GM19395 (cell line): Measurements from ENCODE around the gene HEXD.
"Not testable (repeated sequence)": the region's sequence is repeated elsewhere in the genome, so short reads cannot be mapped to it uniquely, and the experiment has no call there.

Experiments
- ATAC-seq: cut with Tn5 transposase; IDR thresholded peaks from one replicate; pipeline ENCODE4 v1.9.1; 2021; ENCODE audit warnings: mild to moderate bottlenecking, moderate library complexity; ENCODE audit not compliant: unreplicated experiment

Gene HEXD

DNA sequence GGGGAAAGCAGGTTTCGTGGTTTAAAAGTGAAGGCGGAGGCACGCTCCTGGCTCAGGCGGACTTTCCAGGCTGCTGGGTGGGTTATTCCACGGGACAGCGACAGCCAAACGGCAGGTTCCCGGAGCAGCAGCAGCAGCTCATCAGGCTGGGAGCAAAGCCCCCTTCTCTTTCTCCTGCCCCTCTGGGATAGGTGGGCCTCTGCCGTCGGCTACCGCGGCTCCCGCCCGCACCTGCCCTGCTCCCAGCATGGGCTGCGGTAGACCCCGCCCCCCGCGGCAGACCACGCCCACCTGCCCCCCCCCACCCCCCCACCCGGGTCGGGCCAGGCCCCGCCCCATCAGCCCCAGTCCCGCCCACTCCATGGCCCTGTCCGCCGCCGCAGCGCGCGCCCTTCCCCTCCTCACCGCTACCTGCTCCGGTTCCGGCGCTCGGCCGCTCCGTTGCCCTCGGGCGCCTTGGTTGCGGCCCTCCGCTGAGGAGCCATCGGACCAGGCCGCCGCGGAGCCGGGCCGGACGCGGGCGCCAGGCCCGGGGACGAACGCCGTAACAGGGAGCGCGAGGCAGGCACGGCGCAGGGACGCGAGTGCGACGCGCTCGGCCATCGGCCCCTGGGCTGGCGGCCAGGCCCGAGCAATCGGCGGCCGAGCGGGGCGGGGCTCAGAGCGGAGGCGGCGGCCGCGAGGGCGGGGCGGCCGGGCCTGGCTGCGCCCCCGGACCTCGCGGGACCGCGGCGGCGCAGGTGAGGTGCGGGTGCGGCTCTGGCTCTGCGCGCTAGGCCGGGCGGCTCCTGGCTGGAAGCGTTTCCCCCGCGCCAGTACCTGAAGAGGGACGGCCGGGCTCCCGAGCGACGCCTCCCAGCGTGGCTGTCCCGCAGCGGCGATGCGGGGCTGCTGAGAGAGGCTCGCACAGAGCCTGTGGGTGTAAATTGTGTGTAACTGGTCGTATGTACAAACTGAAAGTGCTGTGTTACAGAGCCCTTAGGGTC is at the start of gene HEXD, which contains the start of gene OGFOD3:
TSS of gene HEXD (plus strand) at position 347 of the 986 bp plus-strand sequence. CDS start 1,453 bp downstream, outside the sequence.
TSS of gene OGFOD3 (minus strand) at position 586 of the 986 bp plus-strand sequence. CDS start at position 485, 101 bp downstream.
- ATAC-seq, result peak; percentile 76

- no peak for ATAC-seq
Measured at GRCh38 chr17:82369211-82369610, 48.9 kb upstream of the HEXD start.

- ATAC-seq, result peak; percentile 57
Measured at GRCh38 chr17:82370471-82371332, 47.4 kb upstream of the HEXD start.

- ATAC-seq, result no peak
Measured at GRCh38 chr17:82371333-82372248, 46.6 kb upstream of the HEXD start, which contains the start of gene UTS2R. Gene UTS2R (plus strand): TSS chr17:82371765. CDS start chr17:82374325, 2,560 bp downstream.

DNA sequence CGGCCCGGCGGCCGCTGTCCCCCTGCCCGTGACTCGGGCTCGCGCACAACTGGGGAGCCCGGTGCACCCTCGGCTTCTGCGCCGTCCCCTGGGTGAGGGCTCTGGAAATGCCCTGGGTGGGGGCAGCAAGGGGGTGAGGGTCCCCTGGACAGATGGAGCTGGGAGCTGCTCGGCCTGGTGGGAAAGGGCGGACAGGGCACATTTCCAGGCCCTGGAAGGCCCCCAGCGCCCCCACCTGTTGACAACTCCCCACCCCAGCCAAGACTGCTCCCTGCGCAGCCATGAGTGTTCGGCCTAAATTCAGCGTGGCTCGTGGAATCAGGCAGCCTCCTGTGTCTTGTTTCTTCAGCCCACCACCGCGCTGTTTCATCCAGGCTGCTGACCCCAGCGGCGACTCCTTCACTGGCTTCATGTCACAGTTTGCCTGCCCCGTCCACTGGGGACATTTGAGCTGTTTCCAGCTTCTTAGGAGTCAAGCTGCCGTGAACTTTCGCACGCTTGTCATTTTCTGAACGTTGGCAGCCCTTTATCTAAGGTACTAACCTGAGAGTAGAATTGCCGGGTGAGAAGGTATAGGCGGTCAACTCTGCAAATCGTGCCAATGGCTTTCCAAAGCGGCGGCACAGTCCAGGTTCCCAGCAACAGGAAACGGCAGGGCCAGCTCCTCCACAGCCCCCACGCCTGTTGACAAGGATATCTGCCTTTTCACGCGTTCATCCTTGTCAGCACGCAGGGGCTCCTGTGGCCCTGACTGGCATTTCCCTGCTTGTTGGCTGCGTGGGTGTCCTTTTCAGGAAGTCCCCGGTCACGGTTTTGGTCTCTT is 45.7 kb upstream of the HEXD start:
- no peak for ATAC-seq

GRCh38 chr17:82373072-82373452 is 45.1 kb upstream of the HEXD start:
- not testable (repeated sequence) for ATAC-seq

- ATAC-seq, result no peak
Measured at GRCh38 chr17:82373731-82374625, 44.2 kb upstream of the HEXD start.

- ATAC-seq, result no peak
Measured at GRCh38 chr17:82374626-82375331, 43.4 kb upstream of the HEXD start.

- no peak for ATAC-seq
Measured at GRCh38 chr17:82375359-82376041, 42.6 kb upstream of the HEXD start.

GRCh38 chr17:82376042-82376730 is 42.0 kb upstream of the HEXD start:
- ATAC-seq, result no peak

DNA sequence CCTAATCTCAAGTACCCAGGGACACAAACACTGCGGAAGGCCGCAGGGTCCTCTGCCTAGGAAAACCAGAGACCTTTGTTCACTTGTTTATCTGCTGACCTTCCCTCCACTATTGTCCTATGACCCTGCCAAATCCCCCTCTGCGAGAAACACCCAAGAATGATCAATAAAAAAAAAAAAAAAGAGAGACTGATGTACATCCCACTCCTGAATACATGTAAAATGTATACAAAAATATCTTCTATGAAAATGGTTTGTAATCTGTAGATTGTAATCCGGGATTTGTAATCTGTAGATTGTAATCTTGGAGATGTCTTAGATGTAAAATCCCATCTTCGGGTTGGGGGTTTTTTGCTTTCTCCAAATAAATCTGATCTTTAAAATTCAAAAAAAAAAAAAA is 40.9 kb upstream of the HEXD start:
- not testable (repeated sequence) for ATAC-seq

DNA sequence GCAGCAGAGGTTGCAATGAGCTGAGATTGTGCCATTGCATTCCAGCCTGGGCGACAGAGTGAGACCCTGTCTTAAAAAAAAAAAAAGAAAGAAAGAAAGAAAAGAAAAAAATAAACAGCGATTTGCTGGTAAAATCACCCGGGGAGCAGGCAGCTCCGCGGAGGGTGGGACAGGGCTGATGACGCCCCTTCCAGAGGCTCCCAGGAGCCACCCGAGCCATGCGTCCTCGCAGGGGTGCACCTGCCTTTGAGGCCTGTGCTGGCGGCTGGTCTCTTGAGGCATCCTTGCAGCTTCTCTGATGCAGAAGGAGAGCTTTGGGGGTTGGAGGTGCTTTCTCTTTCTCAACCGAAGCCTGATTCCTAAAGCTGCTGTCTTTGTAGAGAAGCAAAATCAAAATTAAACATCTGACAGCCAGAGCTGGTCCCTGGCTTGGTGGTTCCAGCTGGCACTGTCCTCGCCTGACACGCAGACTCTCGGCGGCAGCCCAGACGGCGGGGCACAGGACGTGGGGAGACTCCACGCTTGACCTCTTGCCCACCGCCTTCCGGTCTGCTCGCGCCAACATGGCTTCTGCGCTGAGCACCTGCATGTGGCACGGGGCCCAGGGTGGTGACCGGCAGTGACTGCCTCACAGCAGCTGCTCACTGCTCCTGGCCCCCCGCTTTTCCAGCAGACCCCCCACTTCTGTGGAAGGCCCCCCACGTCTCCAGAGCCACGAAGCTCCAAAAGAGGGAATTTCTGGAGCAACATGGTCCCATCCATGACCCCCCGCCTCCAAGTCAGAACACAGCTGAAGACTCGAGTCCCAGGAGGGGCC is 40.0 kb upstream of the HEXD start:
- no peak for ATAC-seq

DNA sequence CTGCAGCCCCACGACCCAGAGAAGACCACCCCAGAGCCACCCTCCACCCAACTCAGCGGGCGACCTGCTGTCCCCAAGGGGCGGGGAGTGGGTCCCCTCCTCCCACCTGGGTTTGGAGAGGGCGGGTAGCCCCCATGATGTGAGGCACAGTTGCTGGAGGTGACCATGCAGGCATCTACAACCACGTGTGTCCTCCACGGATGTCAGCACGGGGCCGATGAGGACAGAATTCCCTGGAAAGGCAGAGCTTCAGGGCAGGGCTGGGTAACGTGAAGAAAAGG is 39.5 kb upstream of the HEXD start:
- no peak for ATAC-seq

GRCh38 chr17:82380860-82381702 is 37.1 kb upstream of the HEXD start:
- ATAC-seq, result no peak

GRCh38 chr17:82381703-82382009 is 36.5 kb upstream of the HEXD start:
- not testable (repeated sequence) for ATAC-seq
